GM12878 (cell line): Measurements from ENCODE around the gene SUSD5. TPM values are rescaled to one million over a fixed set of nuclear protein-coding genes. Genes with fewer than 3 reads are reported as not detected.

Experiments used
- ATAC-seq: fragments of 200-7000 bp; cut with Tn5 transposase; 3 replicates; pipeline ENCODE4 v1.9.1; 2020; ENCODE audit warnings: mild to moderate bottlenecking, moderate library complexity
- BruUV-seq: library from RNA; stranded (reverse); fragments of 400-500 nt; replicated peaks from 2 replicates; lab custom pipeline; 2021; lab: Mats Ljungman, UMichigan
- CTCF ChIA-PET: fragments of 300-600 bp; sonication (Branson Sonifier 250); formaldehyde crosslinking; extraction: SDS; loops from one replicate; lab custom pipeline; 2021; ENCODE audit warnings: inconsistent platforms; lab: Yijun Ruan, JAX
- POLR2A ChIA-PET: fragments of 350-600 bp; formaldehyde crosslinking; extraction: SDS; loops from one replicate; lab custom pipeline; 2021; ENCODE audit warnings: inconsistent platforms; lab: Charles Lee
- RAD21 ChIA-PET: fragments of 300-600 bp; sonication (Branson Sonifier 250); formaldehyde crosslinking; loops from one replicate; lab custom pipeline; 2023; ENCODE audit warnings: antibody characterized with exemption; ENCODE audit not compliant: unreplicated experiment; lab: Charles Lee
- SMC1A ChIA-PET: fragments of 300-600 bp; sonication (Branson Sonifier 250); formaldehyde crosslinking; loops from one replicate; lab custom pipeline; 2023; ENCODE audit not compliant: unreplicated experiment, uncharacterized antibody; lab: Charles Lee
- DNase-seq: peaks from one replicate; pipeline ENCODE4 v3.0.0-alpha.2; 2011; ENCODE audit warnings: low read depth, low spot score
- FAIRE-seq: peaks from 3 replicates; lab custom pipeline; 2011; peaks lifted over from hg19 to GRCh38; lab: Jason Lieb, UNC
- H2AFZ ChIP-seq: 2 replicates; pipeline ENCODE4 v1.6.0; 2011; ENCODE audit warnings: low read depth, low read length, control low read depth; ENCODE audit not compliant: control insufficient read depth
- H3K27ac ChIP-seq: 2 replicates; pipeline ENCODE4 v1.5.1; 2011; ENCODE audit warnings: control low read depth; ENCODE audit not compliant: control insufficient read depth, insufficient read depth
- H3K27me3 ChIP-seq, 2 experiments: replicated peaks in 1 of 2; 2 replicates each; pipeline versions ENCODE4 v1.6.0 to v1.6.1; 2011; ENCODE audit warnings: low read length in 1 of 2; ENCODE audit not compliant: control insufficient read depth in 2 of 2, insufficient read depth in 2 of 2
- H3K36me3 ChIP-seq, 2 experiments: 2 replicates each; pipeline ENCODE4 v1.5.1; 2011; ENCODE audit warnings: low read length in 1 of 2; ENCODE audit not compliant: control insufficient read depth in 2 of 2, insufficient read depth in 2 of 2
- H3K4me1 ChIP-seq: 2 replicates; pipeline ENCODE4 v1.6.1; 2011; ENCODE audit warnings: mild to moderate bottlenecking, low read length, moderate library complexity, mixed read lengths; ENCODE audit not compliant: control insufficient read depth, insufficient read depth
- H3K4me2 ChIP-seq: 2 replicates; pipeline ENCODE4 v1.6.0; 2011; ENCODE audit warnings: control low read depth; ENCODE audit not compliant: control insufficient read depth, insufficient read depth
- H3K4me3 ChIP-seq: fragments of 200-600 bp; sonication (generic); 2 replicates; pipeline ENCODE4 v1.5.1; 2016
- H3K79me2 ChIP-seq: 2 replicates; pipeline ENCODE4 v1.6.0; 2011; ENCODE audit warnings: low read length; ENCODE audit not compliant: control insufficient read depth, insufficient read depth
- H3K9ac ChIP-seq: 2 replicates; pipeline ENCODE4 v1.8.0; 2011; ENCODE audit warnings: low read length, control low read depth, mixed read lengths; ENCODE audit not compliant: control insufficient read depth, insufficient read depth
- H3K9me3 ChIP-seq: replicated peaks from 3 replicates; pipeline ENCODE4 v1.5.1; 2011; ENCODE audit warnings: mild to moderate bottlenecking, low read length; ENCODE audit not compliant: control insufficient read depth, insufficient read depth
- H4K20me1 ChIP-seq: 2 replicates; pipeline ENCODE4 v1.6.0; 2011; ENCODE audit not compliant: control insufficient read depth, insufficient read depth
- BMI1 ChIP-seq: fragments of 450-650 bp; IDR thresholded peaks from 2 replicates; pipeline ENCODE4 v1.6.1; 2016; ENCODE audit warnings: mild to moderate bottlenecking, moderate library complexity, borderline replicate concordance
- EGR1 ChIP-seq, 2 experiments: IDR thresholded peaks; 1 replicate in 1 of 2; 2 replicates in 1 of 2; pipeline ENCODE4 v1.6.1; 2011 to 2012; ENCODE audit warnings: low read depth in 2 of 2, low read length in 2 of 2, borderline replicate concordance in 1 of 2, mild to moderate bottlenecking in 1 of 2, moderate library complexity in 1 of 2
- EP300 ChIP-seq, 2 experiments: fragments of 150-350 bp in 1 of 2; IDR thresholded peaks; 2 replicates each; pipeline ENCODE4 v1.6.1; 2011 to 2012; ENCODE audit warnings: low read depth in 2 of 2, low read length in 2 of 2, borderline replicate concordance in 1 of 2, improper control_type of control experiment in 1 of 2, inconsistent platforms in 1 of 2; ENCODE audit not compliant: control insufficient read depth in 1 of 2
- EZH2 ChIP-seq: IDR thresholded peaks from 2 replicates; pipeline ENCODE4 v1.6.1; 2012; ENCODE audit warnings: low read depth, mild to moderate bottlenecking, control low read depth, inconsistent platforms, low read length, borderline replicate concordance; ENCODE audit not compliant: control insufficient read depth
- GABPA ChIP-seq: IDR thresholded peaks from 2 replicates; pipeline ENCODE4 v1.6.1; 2014; ENCODE audit warnings: antibody characterized with exemption, low read depth, mild to moderate bottlenecking, inconsistent platforms
- HCFC1 ChIP-seq: fragments of 150-350 bp; IDR thresholded peaks from 2 replicates; pipeline ENCODE4 v1.6.1; 2014; ENCODE audit warnings: low read length
- HDAC6 ChIP-seq: fragments of 200-600 bp; sonication (generic); IDR thresholded peaks from one replicate; pipeline ENCODE4 v1.8.0; 2017; ENCODE audit warnings: antibody characterized with exemption; ENCODE audit not compliant: unreplicated experiment
- IRF4 ChIP-seq: IDR thresholded peaks from 2 replicates; pipeline ENCODE4 v1.6.1; 2011; ENCODE audit warnings: low read depth, low read length
- NFXL1 ChIP-seq: fragments of 450-650 bp; IDR thresholded peaks from 2 replicates; pipeline ENCODE4 v1.6.1; 2017; ENCODE audit warnings: antibody characterized with exemption, mild to moderate bottlenecking, borderline replicate concordance
- RAD51 ChIP-seq: fragments of 450-650 bp; IDR thresholded peaks from 2 replicates; pipeline ENCODE4 v1.6.1; 2016; ENCODE audit warnings: moderate library complexity, mild to moderate bottlenecking, inconsistent platforms
- SIN3A ChIP-seq: IDR thresholded peaks from 2 replicates; pipeline ENCODE4 v1.6.1; 2012; ENCODE audit warnings: low read depth, low read length, improper control_type of control experiment
- TAF1 ChIP-seq: IDR thresholded peaks from 2 replicates; pipeline ENCODE4 v1.6.1; 2011; ENCODE audit warnings: mild to moderate bottlenecking, low read depth, low read length, borderline replicate concordance
- TCF3 ChIP-seq: IDR thresholded peaks from 2 replicates; pipeline ENCODE4 v1.6.1; 2012; ENCODE audit warnings: low read depth, mild to moderate bottlenecking, low read length, borderline replicate concordance; ENCODE audit not compliant: insufficient read depth
- ZNF207 ChIP-seq: fragments of 450-650 bp; IDR thresholded peaks from 2 replicates; pipeline ENCODE4 v1.6.1; 2014; ENCODE audit warnings: antibody characterized with exemption, mild to moderate bottlenecking, borderline replicate concordance
- ZSCAN29 ChIP-seq: fragments of 450-650 bp; IDR thresholded peaks from 2 replicates; pipeline ENCODE4 v1.6.1; 2017; ENCODE audit warnings: mild to moderate bottlenecking, moderate library complexity
- WGBS: methylation state at CpG from one replicate; pipeline ENCODE4 v1.1.6; 2016; ENCODE audit warnings: low lambda C conversion rate; ENCODE audit not compliant: insufficient replicate concordance, insufficient coverage; ENCODE audit errors: missing lambda C conversion rate; 5-methylcytosine and 5-hydroxymethylcytosine counted together
- in situ Hi-C: fragments of 300-500 bp; cut with MboI; formaldehyde crosslinking; loops from 9 replicates; pipeline ENCODE4 v1.14.3; 2018; ENCODE audit warnings: mixed read lengths
- intact Hi-C: fragments of 100-400 bp; cut with micrococcal nuclease; formaldehyde crosslinking; loops from one replicate; pipeline ENCODE4 v1.14.2; 2022; ENCODE audit not compliant: unreplicated experiment
- polyA plus RNA-seq, 11 experiments: library from polyadenylated mRNA; depleted of rRNA in 4 of 11; unstranded in 6 of 11; stranded (reverse) in 5 of 11; fragments of >200 nt; fragmentation: Nextera tagmentation in 4 of 11; fragmentation: Illumina TruSeq in 1 of 11; extraction: Ambion mirVana in 4 of 11; extraction: Trizol in 1 of 11; gene quantifications; 1 replicate in 1 of 11; 2 replicates in 10 of 11; pipeline versions ENCODE4 v1.2.1 to v1.2.3, GENCODE V29; 2011 to 2016; ENCODE audit warnings: inconsistent platforms in 2 of 11, missing spikeins in 2 of 11, low read depth in 1 of 11
- total RNA-seq, 4 experiments: library from RNA; depleted of rRNA in 3 of 4; stranded (reverse); fragments of >200 nt in 3 of 4; fragmentation: Illumina TruSeq in 1 of 4; extraction: Trizol in 1 of 4; gene quantifications; 2 replicates each; pipeline versions ENCODE4 v1.2.1 to v1.2.3, GENCODE V29; 2013 to 2021
- TF ChIP-seq, protein P1 (sequence below): fragments of 450-650 bp; formaldehyde crosslinking; IDR thresholded peaks from 2 replicates; pipeline ENCODE4 v1.4.0; 2020; ENCODE audit warnings: mild to moderate bottlenecking, moderate library complexity

SUSD5 gene
- total and polyA plus RNA-seq, 10 of the 15 experiments (the other 5 are each of a cell fraction or from before 2014, with no cell fraction given) = 0.01 to 0.05 (median 0.03) TPM; not detected in 4

DNA sequence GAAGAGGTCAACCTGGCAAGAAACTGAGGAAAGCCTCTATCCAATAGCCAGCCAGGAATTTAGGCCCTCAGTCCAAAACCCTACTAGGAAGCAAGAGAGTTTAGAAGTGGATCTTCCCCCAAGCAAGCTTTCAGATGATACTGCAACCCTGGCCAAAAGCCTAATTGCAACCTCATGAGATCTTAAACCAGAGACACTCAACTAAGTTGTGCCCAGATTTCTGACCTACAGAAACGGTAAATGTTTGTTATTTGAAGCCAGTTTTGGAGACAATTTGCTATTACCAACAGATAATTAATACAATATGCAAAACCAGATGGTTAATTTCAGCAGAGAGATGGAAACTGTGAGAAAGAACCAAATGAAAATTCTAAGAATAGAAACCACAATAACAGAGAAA is 21.7 kb upstream of the SUSD5 start:
- ChIA-PET SMC1A (no interaction called here), POLR2A (no interaction called here), CTCF (no interaction called here), RAD21 (no interaction called here)
- Histone ChIP-seq H3K9me3 (peaks cover 2% of the 10 kb centered on the region; the same call in 1 of the 3 replicates), H3K4me2 (no peak overlapping the region), H3K79me2 (no peaks in the 10 kb centered on the region), H3K36me3 (no peaks in the 10 kb centered on the region), H3K9ac (no peak overlapping the region), H3K4me1 (no peaks in the 10 kb centered on the region), H4K20me1 (no peaks in the 10 kb centered on the region), H3K27ac (no peak overlapping the region), H3K4me3 (no peak overlapping the region), H2AFZ (no peak overlapping the region), H3K27me3 (no peaks in the 10 kb centered on the region)
- no peak for FAIRE-seq
- WGBS = 3% methylated on average over 1 of the region's 1 CpG
- TF ChIP-seq, protein P1, sequence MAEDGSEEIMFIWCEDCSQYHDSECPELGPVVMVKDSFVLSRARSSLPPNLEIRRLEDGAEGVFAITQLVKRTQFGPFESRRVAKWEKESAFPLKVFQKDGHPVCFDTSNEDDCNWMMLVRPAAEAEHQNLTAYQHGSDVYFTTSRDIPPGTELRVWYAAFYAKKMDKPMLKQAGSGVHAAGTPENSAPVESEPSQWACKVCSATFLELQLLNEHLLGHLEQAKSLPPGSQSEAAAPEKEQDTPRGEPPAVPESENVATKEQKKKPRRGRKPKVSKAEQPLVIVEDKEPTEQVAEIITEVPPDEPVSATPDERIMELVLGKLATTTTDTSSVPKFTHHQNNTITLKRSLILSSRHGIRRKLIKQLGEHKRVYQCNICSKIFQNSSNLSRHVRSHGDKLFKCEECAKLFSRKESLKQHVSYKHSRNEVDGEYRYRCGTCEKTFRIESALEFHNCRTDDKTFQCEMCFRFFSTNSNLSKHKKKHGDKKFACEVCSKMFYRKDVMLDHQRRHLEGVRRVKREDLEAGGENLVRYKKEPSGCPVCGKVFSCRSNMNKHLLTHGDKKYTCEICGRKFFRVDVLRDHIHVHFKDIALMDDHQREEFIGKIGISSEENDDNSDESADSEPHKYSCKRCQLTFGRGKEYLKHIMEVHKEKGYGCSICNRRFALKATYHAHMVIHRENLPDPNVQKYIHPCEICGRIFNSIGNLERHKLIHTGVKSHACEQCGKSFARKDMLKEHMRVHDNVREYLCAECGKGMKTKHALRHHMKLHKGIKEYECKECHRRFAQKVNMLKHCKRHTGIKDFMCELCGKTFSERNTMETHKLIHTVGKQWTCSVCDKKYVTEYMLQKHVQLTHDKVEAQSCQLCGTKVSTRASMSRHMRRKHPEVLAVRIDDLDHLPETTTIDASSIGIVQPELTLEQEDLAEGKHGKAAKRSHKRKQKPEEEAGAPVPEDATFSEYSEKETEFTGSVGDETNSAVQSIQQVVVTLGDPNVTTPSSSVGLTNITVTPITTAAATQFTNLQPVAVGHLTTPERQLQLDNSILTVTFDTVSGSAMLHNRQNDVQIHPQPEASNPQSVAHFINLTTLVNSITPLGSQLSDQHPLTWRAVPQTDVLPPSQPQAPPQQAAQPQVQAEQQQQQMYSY (CRISPR knock-in tag) = no peak
- no peak for TF ChIP-seq HCFC1
- no peak for TF ChIP-seq IRF4
- TF ChIP-seq GABPA = no peak
- no peak for TF ChIP-seq EGR1 (IDR thresholded peaks at IDR 0.05; ENCODE audit: borderline replicate concordance in 1 of 2, low read depth in 2 of 2, low read length in 2 of 2)
- no peak for TF ChIP-seq EZH2
- TF ChIP-seq SIN3A = no peak
- TF ChIP-seq BMI1 = no peak
- TF ChIP-seq ZNF207 = no peak
- TF ChIP-seq EP300 (IDR thresholded peaks at IDR 0.05; ENCODE audit: borderline replicate concordance in 1 of 2, control insufficient read depth in 1 of 2, low read depth in 2 of 2, low read length in 2 of 2) = no peak
- TF ChIP-seq RAD51 = no peak
- no peak for TF ChIP-seq HDAC6
- TF ChIP-seq NFXL1 = no peak
- no peak for TF ChIP-seq TAF1
- no peak for TF ChIP-seq TCF3
- no peak for TF ChIP-seq ZSCAN29
- no peak for ATAC-seq
- DNase-seq = no peak
- in situ Hi-C loops = no loop called here
- BruUV-seq = no TSS peak
- intact Hi-C loops = no loop called here
